ENCODE data around the gene PHPT1. TPM values are rescaled to one million over a fixed set of nuclear protein-coding genes. Genes with fewer than 3 reads are reported as not detected.
"Not testable (repeated sequence)": the region's sequence is repeated elsewhere in the genome, so short reads cannot be mapped to it uniquely, and the experiment has no call there.

The PHPT1 gene
- total RNA-seq, 1 experiment from 2014 or later, result 81.2 TPM

DNA sequence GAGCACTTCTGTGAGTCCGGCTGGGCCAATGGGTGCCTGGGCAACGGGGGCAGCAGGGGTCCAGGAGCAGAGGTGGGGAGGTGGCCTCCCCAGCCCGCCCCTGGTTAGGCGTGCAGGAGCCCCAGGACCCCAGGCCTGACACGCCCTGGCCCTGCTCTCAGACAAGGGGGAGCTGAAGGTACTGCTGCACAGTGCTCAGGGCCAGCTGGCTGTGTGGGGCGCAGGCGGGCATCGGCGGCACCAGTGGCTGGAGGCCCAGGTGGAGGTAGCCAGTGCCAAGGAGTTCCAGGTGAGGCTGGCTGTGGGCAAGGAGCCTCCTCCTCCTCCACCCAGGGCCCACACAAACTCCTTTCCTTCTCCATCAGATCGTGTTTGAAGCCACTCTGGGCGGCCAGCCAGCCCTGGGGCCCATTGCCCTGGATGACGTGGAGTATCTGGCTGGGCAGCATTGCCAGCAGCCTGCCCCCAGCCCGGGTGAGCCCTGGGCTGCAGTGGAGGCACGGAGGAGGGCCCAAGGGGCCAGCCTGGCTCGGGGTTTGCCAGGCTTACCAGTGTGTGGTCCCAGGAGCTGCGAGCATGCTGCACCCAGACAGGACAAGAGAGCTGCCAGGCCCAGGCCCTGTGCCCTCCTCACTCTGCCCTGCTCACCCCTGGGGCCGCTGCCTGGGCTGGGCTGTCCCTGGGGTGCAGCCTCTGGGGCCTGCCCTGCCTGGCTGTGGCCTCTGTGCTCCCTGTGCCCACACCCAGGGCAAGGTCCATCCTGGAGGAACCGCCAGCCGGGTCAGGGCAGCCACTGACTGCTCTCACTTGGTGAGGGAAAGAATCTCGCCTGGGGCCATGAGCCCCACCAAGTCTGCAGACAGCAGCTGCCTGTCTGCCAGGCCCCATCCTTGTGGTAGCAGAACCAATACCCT, 9.9 kb downstream of the PHPT1 start:
- peak; percentile 83 for DNase-seq (ENCODE audit: low read depth)

DNA sequence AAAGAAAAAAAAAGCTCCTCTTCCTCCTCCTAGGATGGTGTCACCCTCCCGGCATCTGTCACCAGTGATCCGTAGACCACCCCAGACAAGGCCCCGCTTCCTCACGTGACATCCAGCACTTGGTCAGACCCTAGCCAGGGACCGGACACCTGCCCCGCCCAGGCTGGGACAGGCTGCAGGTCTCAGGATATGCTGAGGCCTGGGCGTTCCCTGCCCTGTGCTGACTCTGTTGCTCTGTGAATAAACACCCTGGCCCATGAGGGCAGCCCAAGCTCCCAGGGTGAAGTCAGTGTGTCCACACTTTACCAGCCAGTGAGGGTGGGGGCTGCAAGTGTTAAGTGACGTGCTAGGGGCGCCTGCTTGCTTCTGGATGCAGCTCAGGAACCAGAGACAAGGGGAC, 11.3 kb downstream of the PHPT1 start:
- no peak for DNase-seq (ENCODE audit: low read depth)

DNA sequence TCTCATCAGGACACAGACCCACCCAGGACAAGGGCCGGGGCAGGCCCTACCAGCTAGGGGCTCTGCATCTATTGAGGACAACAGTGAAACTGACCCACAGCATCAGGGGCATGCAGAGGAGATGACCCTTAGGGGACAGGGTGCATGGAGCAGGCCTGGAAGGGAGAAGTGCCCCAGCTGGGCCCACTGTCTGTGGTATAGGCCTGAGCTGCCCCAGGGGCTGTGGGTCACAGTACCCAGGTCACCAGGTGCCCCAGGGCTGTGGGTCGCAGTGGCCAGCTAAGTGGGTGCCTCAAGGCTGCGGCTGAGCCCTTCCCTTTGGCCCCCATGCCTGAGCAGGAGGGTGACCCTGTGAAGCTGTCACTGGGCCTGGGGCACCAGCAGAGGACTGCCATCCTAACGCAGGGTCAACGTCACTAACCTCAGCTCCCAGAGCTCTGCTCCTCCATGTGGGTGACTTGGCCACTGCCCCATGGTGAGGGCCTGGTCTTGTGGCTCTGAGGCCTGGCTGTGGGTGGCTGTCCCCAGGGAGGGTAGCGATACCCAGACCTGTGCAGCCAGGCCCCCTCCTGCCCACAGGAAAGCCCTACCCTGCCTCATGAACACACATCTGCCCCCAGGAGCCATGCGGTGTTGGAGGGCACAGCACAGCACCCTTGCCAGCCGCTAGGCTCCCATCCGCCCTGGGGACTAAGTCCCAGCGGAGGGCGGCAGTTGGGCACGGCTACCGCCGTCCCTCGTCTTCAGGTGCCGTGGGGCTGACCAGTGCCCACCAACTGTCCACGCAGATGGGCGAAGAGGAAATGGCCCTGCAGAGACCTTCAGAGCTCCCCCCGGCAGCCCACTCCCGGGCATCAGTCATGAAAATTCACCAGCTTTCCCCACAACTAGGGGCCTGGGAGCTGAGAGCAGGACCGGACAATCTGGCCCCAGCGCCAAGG, 12.0 kb downstream of the PHPT1 start:
- DNase-seq (ENCODE audit: low read depth), result no peak

DNA sequence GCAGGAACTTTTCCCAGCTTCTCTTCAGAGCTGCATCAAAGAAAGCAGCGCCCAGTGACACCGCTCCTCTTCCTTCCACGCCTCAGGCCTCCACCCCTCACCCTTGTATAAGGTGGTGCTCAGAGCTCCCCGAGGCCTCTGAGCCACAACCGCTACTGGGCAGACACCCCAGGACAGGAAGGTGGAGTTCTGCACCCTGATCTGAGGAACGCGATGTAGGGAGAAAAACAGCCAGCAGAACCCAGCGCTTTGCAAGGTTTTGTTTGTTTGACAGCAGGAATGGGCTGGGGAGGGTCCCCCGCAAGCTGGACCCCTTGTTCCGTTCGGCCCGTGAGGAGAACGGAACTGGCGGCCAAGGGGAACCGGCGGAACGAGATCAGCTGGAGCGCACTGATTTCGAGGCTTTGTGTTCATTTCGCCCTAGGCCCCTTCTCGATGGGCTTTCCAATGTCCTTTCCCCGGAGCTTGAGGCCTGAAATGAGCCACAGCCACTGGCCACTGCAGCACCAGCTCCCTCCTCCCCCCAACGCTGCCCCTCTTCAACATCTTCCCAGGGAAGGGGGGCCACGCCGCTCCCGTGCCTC, 12.8 kb downstream of the PHPT1 start:
- no peak for DNase-seq (ENCODE audit: low read depth)

DNA sequence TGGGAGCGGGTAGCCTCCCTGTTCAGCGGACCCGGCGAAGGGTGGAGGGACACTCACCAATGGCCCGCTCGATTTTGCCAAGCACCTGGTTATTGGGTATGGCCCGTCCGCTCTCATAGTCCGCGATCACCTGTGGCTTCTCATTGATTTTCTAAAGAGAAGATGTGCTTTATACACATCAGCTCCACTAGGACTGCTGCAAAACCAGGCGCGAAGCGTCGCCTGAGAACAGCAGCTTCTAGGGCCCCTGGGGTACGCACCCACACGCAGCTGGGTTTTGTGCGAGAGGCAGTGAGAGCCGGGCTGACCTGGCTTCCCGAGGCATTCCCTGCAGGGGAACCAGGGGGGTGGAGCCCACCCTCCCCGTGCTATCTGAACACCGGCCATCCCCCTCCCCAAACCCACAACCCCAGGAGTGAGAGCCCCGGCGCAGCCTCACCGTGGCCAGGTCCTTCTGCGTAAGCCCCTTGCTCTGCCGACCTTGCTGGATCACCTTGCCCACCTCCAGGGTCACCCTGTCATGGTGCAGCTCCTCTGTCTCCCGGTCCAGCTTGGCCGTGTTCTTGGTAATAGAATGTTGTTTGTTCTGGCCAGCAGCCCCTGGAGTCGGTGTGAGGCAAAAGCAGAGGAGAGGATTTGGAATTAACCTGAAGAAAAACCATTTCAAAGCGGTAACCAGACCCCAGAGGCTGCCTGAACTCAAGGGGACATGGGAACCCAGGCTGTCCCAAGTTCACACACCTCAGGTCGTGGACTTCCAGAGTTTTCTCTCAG, 13.8 kb downstream of the PHPT1 start:
- DNase-seq (ENCODE audit: low read depth), result no peak

DNA sequence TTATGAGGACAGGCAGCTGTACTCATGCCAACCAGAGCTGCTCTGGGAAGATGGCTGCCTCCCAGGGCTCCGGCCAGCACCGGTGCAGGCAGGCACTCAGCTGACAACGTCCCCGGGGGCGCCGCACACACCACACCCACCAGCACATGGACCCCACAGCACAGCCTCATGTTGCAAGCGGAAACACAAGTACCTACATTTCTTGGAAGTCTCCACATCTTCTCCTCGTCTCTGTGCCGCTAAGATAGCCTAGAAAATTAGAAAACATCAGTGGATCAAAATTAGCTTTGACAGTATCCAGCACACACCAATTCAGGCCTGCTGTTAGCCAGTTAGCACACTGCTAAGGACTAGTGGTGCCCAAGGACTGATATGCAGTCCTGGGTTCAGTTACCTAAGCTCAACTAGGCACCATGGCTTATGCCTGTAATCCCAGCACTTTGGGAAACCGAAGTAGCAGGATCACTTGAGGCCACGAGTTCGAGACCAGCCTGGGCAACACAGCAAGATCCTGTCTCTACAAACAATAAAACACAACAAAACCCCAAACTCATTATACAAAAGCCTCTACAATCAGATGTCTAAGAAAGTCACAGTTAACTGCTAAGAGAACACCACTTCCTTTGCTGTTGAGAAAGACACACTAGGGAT, 14.5 kb downstream of the PHPT1 start:
- DNase-seq (ENCODE audit: low read depth), result no peak

DNA sequence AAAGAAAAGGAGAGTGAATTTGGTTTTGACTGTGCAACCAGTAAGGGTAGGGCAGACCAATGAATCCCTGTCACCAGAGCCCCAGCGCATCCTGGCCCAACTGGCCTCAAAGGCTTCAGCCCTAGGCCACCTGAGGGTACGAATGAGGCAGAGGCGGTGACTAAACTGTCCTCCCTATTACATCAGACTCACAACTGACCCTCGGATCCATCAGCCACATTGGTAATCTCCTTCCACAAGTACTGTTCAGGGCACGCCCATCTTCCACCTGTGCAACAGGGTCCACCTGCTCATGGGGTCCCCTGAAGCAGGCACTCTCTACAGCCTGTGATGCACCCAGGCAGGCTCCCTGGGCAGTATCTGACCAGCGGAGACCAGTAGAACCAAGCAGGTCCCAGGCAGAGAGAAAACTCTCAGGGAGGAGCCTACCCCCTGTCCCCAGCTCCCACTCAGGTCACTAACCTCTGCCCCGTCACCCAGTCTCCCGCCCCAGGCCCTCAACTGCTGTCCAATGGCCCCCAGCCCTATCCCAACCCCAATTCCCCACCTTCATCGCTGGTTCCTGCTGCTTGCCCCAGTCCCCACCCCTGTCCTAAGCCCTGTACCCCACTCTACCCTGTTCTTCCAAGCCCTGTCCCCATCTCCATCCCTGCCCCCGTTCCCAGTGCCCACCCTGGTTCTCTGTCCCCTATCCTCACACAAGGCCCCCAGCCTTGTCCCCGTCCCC, 16.0 kb downstream of the PHPT1 start:
- DNase-seq (ENCODE audit: low read depth), result no peak

DNA sequence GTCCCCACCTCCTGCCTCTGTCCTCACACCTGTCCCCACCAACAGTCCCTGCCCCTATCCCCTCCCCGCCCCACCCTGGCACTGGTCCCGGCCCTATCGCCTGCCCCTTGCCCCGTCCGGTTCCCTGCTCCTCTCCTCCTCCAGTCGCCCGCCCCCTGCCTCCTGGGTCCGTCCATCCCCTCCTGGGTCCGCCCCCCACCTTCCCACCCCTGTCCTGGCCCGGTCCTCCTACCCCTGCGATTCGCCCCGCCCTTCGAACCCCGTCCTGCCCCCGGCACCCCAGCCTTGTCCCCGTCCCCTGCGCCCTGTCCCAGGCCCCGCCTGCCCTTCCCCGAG, 16.5 kb downstream of the PHPT1 start:
- no peak for DNase-seq (ENCODE audit: low read depth)

DNA sequence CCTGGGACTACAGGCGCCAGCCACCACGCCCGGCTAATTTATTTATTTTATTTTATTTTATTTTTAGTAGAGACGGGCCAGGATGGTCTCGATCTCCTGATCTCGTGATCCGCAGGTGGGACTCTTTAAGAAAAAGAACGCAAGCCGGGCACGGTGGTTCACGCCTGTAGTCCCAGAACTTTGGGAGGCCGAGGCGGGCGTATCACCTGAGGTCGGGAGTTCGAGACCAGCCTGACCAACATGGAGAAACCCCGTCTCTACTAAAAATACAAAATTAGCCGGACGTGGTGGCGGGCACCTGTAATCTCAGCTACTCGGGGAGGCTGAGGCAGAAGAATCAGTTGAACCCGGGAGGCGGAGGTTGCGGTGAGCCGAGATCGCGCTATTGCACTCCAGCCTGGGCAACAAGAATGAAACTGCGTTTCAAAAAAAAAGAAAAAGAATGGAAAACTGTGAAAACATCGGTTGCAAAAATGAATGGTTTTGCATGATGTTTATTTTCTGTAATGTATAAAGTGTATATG, 17.8 kb downstream of the PHPT1 start:
- DNase-seq (ENCODE audit: low read depth), result not testable (repeated sequence)

DNA sequence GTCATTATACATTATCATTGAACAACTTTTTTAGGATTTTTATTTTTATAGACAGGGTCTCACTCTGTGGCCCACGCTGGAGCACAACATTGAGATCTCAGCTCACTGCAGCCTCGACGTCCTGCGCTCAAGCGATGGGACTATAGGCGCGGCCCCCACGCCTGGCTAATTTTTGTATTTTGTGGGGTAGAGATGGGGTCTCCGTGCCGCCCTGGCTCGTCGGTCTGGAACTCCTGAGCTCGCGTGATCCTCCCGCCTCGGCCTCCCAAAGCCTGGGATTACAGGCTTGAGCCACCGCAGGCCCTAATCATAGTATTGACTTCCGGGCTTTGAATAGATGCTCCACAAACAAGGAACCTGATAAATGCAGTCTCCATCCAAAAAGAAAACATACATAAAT, 18.3 kb downstream of the PHPT1 start:
- no peak for DNase-seq (ENCODE audit: low read depth)

DNA sequence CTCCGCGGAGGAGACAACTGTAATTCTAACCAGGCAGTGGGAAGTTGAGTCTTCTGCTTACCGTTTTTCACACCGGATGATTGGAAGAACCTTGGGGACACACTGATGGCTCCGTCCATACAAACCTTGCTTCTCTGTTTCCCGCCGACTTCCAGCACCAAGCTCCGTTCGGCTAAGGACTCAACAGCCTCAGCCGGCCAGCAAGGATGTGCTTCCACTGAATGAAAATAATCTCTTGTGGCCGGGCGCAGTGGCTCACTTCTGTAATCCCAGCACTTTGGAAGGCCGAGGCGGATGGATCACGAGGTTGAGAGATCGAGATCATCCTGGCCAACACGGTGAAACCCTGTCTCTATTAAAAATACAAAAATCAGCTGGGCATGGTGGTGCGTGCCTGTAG, 18.7 kb downstream of the PHPT1 start:
- no peak for DNase-seq (ENCODE audit: low read depth)

DNA sequence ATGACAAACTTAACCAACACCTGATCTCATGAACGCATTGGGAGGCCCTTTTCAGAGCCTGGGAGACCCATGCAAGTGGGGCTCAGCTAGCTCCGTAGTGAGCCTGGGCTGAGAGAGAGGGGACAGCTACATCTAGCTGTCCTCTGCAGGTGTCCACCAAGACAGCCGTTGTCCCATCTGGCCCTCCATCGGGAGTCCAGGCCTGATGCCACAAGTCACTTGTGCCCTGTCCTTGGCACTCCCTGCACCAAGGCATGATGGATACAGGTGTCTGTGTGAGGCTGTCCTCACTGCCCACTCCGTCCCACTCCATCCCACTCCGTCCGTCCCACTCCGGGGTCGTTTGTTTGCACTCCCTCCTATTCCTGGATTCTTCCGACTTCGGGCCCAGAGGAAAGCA, 19.4 kb downstream of the PHPT1 start:
- DNase-seq (ENCODE audit: low read depth), result no peak

DNA sequence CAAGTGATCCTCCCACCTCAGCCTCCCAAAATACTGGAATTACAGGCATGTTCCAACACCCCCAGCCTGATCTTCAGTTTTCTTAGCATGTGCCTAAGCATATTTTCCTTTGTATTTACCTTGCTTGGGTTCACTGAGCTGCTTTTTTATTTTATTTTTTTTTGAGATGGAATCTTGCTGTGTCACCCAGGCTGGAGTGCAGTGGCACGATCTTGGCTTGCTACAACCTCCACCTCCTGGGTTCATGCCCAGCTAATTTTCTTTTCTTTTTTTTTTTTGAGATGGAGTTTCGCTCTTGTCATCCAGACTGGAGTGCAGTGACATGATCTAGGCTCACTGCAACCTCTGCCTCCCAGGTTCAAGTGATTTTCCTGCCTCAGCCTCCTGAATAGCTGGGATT, 20.4 kb downstream of the PHPT1 start:
- not testable (repeated sequence) for DNase-seq (ENCODE audit: low read depth)

DNA sequence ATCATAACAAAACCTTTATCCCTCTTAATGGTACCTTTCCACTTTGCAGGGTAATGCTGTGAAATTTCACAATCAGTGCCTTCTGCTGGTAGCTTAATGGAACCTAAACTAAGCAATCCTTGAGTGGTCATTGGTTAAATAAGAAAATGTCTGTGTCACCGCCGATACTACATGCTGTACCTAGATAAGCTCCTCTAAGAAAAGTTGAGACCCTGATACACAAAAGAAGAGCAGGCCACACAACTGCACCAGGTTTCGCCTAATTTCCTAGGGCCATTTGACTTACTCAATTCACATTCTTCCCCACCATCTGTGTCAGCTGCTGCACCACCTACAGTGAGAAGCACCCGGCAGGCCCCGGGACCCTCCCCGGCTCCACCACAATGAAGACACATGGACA, 25.9 kb downstream of the PHPT1 start:
- DNase-seq (ENCODE audit: low read depth), result no peak

DNA sequence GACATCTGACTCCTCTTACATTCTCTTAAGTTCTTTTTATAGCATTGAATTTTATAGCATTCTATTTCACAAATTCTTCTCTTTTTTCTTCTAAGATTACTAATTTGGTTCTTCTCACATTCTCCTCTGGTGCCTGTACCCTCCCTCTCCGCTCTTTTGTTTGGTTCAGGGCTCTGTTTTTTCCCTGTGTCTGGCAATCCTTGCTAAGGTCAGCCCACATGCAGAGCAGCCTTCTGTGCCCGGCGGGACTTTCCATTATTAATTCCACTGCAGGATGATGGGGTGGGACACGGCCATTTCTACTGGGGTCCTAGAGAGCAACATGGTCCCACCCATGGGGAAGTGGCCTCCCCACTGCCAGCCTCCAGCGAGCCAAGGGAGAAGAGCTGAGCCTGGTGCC, 27.3 kb downstream of the PHPT1 start:
- DNase-seq (ENCODE audit: low read depth), result no peak

DNA sequence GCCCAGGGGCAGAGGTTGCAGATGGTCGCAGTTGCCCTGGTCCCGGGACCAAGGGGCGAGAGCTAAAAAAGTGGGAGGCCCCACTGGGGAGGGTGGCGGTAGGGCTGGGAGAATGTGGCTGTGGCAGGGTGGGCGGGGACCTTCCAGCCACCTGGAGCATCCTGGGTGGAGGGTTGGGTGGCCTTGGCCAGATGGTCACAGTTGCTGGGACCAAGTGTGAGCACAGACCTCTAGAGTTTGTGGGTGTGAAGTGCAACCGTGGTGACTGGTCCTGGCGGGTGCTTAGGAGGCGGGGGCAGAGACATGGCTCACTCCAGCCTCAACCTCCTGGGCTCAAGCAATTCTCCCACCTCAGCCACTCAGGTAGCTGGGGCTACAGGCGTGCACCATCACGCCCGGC, 31.4 kb downstream of the PHPT1 start:
- peak; percentile 24 for DNase-seq (ENCODE audit: low read depth)

DNA sequence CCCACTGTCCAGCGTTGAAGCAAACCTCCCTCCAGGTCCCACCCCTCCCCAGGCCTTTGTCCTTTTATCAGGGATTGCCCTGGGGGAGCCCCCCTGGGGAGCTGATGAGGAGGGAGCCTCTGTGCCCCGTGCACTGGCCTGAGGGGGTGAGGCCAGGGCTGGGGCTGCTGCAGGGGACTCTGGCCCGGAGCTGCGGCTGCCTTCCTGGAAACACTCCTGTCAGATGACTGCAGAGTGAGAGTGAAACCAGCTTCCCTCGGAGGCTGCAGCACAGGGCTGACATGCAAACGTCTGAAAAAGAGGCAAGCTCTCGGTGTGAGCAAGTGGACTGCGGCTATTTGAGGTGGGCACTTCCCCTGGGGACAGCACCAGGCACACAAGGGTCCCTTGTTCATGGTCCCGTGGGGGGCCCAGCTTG, 32.5 kb downstream of the PHPT1 start:
- DNase-seq (ENCODE audit: low read depth), result peak; percentile 72

DNA sequence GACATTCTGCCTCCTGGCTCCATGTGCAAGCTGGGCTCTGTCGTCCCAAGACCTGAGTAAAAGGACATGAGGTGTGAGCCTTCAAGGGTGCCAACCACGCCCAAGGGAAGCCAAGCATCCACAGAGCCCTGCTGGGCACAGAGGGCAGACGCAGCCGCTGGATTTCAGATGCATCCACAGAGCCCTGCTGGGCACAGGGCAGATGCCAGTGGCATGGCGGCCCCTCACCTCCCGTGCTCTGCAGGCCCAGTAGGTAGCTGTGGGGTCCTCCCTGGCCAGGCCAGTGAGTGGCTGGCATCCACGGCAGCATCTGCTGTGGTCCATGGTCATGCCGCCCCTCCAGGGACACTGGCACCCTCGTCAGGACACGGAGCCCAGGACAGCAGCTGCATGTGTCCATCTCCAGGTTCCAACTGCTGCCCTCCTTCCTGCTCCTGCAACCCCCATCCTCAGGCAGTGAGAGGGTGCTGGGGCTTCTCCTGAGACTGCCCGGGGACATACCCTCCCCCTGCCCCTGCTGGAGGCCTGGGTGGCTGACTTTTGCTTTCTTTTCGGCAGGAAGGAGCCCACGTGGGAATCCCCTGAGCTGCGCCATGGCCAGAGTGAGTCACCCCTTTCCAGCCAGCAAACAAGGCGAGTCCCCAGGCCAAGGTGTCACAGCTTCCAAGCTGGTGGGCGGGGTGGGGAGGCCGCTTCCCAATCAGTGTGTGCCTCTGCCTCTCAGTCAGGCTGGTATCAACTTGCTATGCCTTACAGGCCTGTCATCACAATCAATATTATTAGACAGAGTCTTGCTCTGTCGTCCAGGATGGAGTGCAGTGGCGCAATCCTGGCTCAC, 33.1 kb downstream of the PHPT1 start:
- DNase-seq (ENCODE audit: low read depth), result peak; percentile 94

DNA sequence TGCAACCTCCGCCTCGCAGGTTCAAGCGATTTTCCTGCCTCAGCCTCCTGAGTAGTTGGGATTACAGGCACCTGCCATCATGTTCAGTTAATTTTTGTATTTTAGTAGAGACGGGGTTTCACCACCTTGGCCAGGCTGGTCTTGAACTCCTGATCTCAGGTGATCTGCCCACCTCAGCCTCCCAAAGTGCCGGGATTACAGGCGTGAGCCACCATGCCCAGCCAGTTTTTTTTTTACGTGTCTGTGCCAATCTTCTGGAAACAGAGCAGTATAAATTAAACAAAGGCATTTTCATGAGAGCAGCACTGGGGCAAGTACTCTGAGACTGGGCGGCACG, 33.7 kb downstream of the PHPT1 start:
- DNase-seq (ENCODE audit: low read depth), result not testable (repeated sequence)

All from M059J (cell line).